Tibial artery (tissue), 4 donors: Measurements from ENCODE around the gene TGM4.

ENCODE experiments used
- DNase-seq, 2 donors: peaks; one replicate each; pipeline ENCODE4 v3.0.0-alpha.2; 2019
- H3K27ac ChIP-seq, 2 donors: fragments of 200-600 bp; sonication (generic) in 1 of 2; 1 replicate in 1 of 2; 2 replicates in 1 of 2; pipeline ENCODE4 v1.5.1; 2018 to 2019; ENCODE audit warnings: mild to moderate bottlenecking in 1 of 2
- H3K27me3 ChIP-seq, 2 donors: fragments of 200-600 bp; sonication (generic) in 1 of 2; one replicate each; pipeline versions ENCODE4 v1.5.1 to v1.6.0; 2016 to 2019
- H3K36me3 ChIP-seq, 3 donors: fragments of 200-600 bp; sonication (generic) in 2 of 3; one replicate each; pipeline ENCODE4 v1.5.1; 2016 to 2019; ENCODE audit warnings: mild to moderate bottlenecking in 2 of 3
- H3K4me1 ChIP-seq, 4 donors: fragments of 200-600 bp; sonication (generic) in 2 of 4; 1 replicate in 3 of 4; 2 replicates in 1 of 4; pipeline ENCODE4 v1.5.1; 2016 to 2019
- H3K4me3 ChIP-seq, 2 donors: fragments of 200-600 bp; sonication (generic) in 1 of 2; 1 replicate in 1 of 2; 2 replicates in 1 of 2; pipeline ENCODE4 v1.5.1; 2018 to 2019; ENCODE audit warnings: mild to moderate bottlenecking in 2 of 2
- H3K9me3 ChIP-seq, 3 donors: fragments of 200-600 bp; sonication (generic) in 1 of 3; one replicate each; pipeline ENCODE4 v1.5.1; 2016 to 2019
- intact Hi-C: fragments of 100-400 bp; cut with DNase I; formaldehyde crosslinking; loops from one replicate; pipeline ENCODE4 v1.15.0; 2023; ENCODE audit warnings: low total_unique reads
- TF ChIP-seq, protein P1 (sequence below), 2 experiments: fragments of 200-600 bp in 1 of 2; fragments of 450-650 bp in 1 of 2; IDR thresholded peaks; one replicate each; pipeline ENCODE4 v1.5.1; 2017 to 2019; ENCODE audit warnings: antibody characterized with exemption in 2 of 2, mild to moderate bottlenecking in 1 of 2, moderate library complexity in 1 of 2

TGM4 gene

DNA sequence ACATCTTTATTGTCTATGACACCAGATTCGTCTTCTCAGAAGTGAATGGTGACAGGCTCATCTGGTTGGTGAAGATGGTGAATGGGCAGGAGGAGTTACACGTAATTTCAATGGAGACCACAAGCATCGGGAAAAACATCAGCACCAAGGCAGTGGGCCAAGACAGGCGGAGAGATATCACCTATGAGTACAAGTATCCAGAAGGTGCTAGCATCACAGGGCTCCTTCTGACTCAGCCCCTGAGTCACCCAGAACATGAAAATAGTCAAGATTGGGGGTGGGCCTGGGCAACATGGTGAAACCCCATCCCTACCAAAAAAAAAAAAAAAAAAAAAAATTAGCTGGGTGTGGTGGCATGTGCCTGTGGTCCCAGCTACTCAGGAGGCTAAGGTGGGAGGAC lies 32.6 kb downstream of the TGM4 start:
- intact Hi-C loops, result no loop called here
- Histone ChIP-seq H3K36me3 (no peaks in the 10 kb centered on the region), H3K27me3 (peaks cover 0 to 11% of the 10 kb centered on the region in 2 donors), H3K27ac (no peak overlapping the region), H3K9me3 (no peaks in the 10 kb centered on the region), H3K4me1 (no peaks in the 10 kb centered on the region), H3K4me3 (no peak overlapping the region)
- TF ChIP-seq, protein P1, sequence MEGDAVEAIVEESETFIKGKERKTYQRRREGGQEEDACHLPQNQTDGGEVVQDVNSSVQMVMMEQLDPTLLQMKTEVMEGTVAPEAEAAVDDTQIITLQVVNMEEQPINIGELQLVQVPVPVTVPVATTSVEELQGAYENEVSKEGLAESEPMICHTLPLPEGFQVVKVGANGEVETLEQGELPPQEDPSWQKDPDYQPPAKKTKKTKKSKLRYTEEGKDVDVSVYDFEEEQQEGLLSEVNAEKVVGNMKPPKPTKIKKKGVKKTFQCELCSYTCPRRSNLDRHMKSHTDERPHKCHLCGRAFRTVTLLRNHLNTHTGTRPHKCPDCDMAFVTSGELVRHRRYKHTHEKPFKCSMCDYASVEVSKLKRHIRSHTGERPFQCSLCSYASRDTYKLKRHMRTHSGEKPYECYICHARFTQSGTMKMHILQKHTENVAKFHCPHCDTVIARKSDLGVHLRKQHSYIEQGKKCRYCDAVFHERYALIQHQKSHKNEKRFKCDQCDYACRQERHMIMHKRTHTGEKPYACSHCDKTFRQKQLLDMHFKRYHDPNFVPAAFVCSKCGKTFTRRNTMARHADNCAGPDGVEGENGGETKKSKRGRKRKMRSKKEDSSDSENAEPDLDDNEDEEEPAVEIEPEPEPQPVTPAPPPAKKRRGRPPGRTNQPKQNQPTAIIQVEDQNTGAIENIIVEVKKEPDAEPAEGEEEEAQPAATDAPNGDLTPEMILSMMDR (IDR thresholded peaks at IDR 0.05), result no peak
- no peak for DNase-seq

- intact Hi-C loops, result no loop called here
Observed at GRCh38 chr3:44907612-44908011, 33.2 kb downstream of the TGM4 start.

DNA sequence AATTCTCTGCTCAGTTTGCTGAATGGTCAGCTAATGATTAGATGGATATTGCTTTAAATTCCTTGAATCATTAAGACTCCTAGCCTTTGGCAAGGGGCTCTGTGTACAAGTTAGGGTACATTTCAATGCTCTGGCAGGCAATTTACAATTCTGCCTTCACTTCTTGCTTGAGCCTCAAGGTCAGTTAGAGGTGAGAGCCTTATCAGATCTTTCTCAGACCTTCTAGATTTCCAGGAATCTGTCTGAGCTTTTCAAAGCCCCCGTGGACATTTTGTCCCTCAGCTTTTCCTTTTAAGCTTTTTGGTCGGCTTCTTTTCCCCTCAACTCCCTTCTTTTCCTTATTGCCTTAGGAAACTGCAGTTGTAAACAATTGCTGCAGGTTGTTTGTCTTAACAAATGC lies 34.7 kb downstream of the TGM4 start:
- H3K4me1 ChIP-seq, result no peaks in the 10 kb centered on the region
- TF ChIP-seq, protein P1 (IDR thresholded peaks at IDR 0.05), result no peak
- peaks cover 0 to 10% of the 10 kb centered on the region in 2 donors for H3K27me3 ChIP-seq
- H3K9me3 ChIP-seq, result no peaks in the 10 kb centered on the region
- H3K4me3 ChIP-seq, result no peak overlapping the region
- no peaks in the 10 kb centered on the region for H3K36me3 ChIP-seq
- no peak overlapping the region for H3K27ac ChIP-seq
- DNase-seq, result no peak
- intact Hi-C loops, result no loop called here

More at GRCh38 chr3:44907612-44908011, 33.2 kb downstream of the TGM4 start:
- Histone ChIP-seq H3K9me3 (no peaks in the 10 kb centered on the region), H3K27me3 (peaks cover 0 to 10% of the 10 kb centered on the region in 2 donors), H3K27ac (no peak overlapping the region), H3K4me3 (no peak overlapping the region), H3K4me1 (no peaks in the 10 kb centered on the region), H3K36me3 (no peaks in the 10 kb centered on the region)
- DNase-seq, result no peak
- TF ChIP-seq, protein P1 (IDR thresholded peaks at IDR 0.05), result no peak

- intact Hi-C loops, result no loop called here
- Histone ChIP-seq H3K27ac (no peak overlapping the region), H3K27me3 (peaks cover 0 to 10% of the 10 kb centered on the region in 2 donors), H3K4me3 (no peak overlapping the region), H3K36me3 (no peaks in the 10 kb centered on the region), H3K9me3 (no peaks in the 10 kb centered on the region), H3K4me1 (no peaks in the 10 kb centered on the region)
- no peak for DNase-seq
- TF ChIP-seq, protein P1 (IDR thresholded peaks at IDR 0.05), result no peak
Observed at GRCh38 chr3:44910693-44911092, 36.3 kb downstream of the TGM4 start.

DNA sequence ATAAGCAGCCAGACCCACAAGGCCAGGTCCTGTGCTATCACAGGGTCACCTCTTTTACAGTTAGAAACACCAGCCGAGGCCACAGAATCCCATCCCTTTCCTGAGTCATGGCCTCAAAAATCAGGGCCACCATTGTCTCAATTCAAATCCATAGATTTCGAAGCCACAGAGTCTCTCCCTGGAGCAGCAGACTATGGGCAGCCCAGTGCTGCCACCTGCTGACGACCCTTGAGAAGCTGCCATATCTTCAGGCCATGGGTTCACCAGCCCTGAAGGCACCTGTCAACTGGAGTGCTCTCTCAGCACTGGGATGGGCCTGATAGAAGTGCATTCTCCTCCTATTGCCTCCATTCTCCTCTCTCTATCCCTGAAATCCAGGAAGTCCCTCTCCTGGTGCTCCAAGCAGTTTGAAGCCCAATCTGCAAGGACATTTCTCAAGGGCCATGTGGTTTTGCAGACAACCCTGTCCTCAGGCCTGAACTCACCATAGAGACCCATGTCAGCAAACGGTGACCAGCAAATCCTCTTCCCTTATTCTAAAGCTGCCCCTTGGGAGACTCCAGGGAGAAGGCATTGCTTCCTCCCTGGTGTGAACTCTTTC lies 39.6 kb downstream of the TGM4 start:
- H3K27ac ChIP-seq, result no peak overlapping the region
- no peaks in the 10 kb centered on the region for H3K9me3 ChIP-seq
- peaks cover 0 to 27% (median 11%) of the 10 kb centered on the region in 3 donors for H3K36me3 ChIP-seq
- peaks cover 0 to 9% of the 10 kb centered on the region in 2 donors for H3K27me3 ChIP-seq
- DNase-seq, result peak; percentile 32 to 70
- no peaks in the 10 kb centered on the region for H3K4me1 ChIP-seq
- TF ChIP-seq, protein P1 (IDR thresholded peaks at IDR 0.05), result peak; percentile 60 to 75
- no peak overlapping the region for H3K4me3 ChIP-seq
- intact Hi-C loops, result no loop called here
